ENCODE results near the gene PLEKHM1. TPM values are rescaled to one million over a fixed set of nuclear protein-coding genes. Genes with fewer than 3 reads are reported as not detected.
A peak's percentile ranks its signal among the peaks of the same experiment; 100 is the strongest.

PLEKHM1 gene
- polyA plus RNA-seq, 3 donors: 12.8 to 41.5 (median 15.0) TPM

GRCh38 chr17:45423304-45423974 is 67.1 kb downstream of the PLEKHM1 start:
- WGBS (ENCODE audit: insufficient coverage): 79% methylated on average over 3 of the region's 8 CpGs
- no peak overlapping the region for H2AFZ ChIP-seq (ENCODE audit: insufficient read depth, low read depth, low read length, poor library complexity, severe bottlenecking)

More at GRCh38 chr17:45423304-45423974, 67.1 kb downstream of the PLEKHM1 start:
- Histone ChIP-seq H3K4me3 (replicated peaks in 1 of 3; ENCODE audit: low read depth in 2 of 3, low read length in 3 of 3) (no peak overlapping the region), H3K79me2 (ENCODE audit: insufficient read depth, low read length) (peaks cover 87% of the 10 kb centered on the region), H3K4me1 (ENCODE audit: control insufficient read depth in 1 of 2, insufficient read depth in 2 of 2, low read length in 2 of 2) (peaks cover 38 to 42% of the 10 kb centered on the region in 2 donors), H3K27ac (ENCODE audit: low read depth in 1 of 2, low read length in 2 of 2) (peak overlapping the region; percentile 12 to 26), H4K20me1 (ENCODE audit: insufficient read depth, low read length) (peaks cover 83% of the 10 kb centered on the region), H3K36me3 (replicated peaks in 1 of 2; ENCODE audit: control insufficient read depth in 1 of 2, insufficient read depth in 2 of 2, low read length in 2 of 2) (peaks cover 16 to 59% of the 10 kb centered on the region in 2 donors), H3K9me3 (replicated peaks in 1 of 2; ENCODE audit: control insufficient read depth in 1 of 2, insufficient read depth in 1 of 2, low read length in 2 of 2) (no peaks in the 10 kb centered on the region), H3K9ac (ENCODE audit: insufficient read depth, low read length, poor library complexity, severe bottlenecking) (no peak overlapping the region), H3K27me3 (ENCODE audit: control insufficient read depth in 2 of 2, insufficient read depth in 2 of 2, low read length in 2 of 2) (no peaks in the 10 kb centered on the region), H3K4me2 (replicated peaks; ENCODE audit: extremely low read depth, low read length, poor library complexity, severe bottlenecking) (no peak overlapping the region)
- no peak for TF ChIP-seq CTCF (IDR thresholded peaks at IDR 0.05)
- Mint-ChIP-seq H3K36me3 (peaks cover 48 to 71% of the 10 kb centered on the region in 2 donors), H3K4me3 (no peak overlapping the region), H3K27me3 (ENCODE audit: low read depth in 3 of 3) (peaks cover 0 to 1% (median 0%) of the 10 kb centered on the region in 3 donors), H3K4me1 (peaks cover 44% of the 10 kb centered on the region), H3K27ac (peak overlapping the region in 2 of 7 donors; percentile 25 to 62), H3K9me3 (no peaks in the 10 kb centered on the region)
- DNase-seq: no peak
- intact Hi-C loops (cut with micrococcal nuclease): no loop called here

Measured in CD14-positive monocyte (primary cell).